ENCODE measurements around the gene VIT.

Gene VIT

GRCh38 chr2:36771671-36772070, 75.2 kb downstream of the VIT start:
- FAIRE-seq: no peak

GRCh38 chr2:36773947-36774346, 77.4 kb downstream of the VIT start:
- no peak for FAIRE-seq

- no peak for FAIRE-seq
Observed at GRCh38 chr2:36775261-36775660, 78.8 kb downstream of the VIT start.

GRCh38 chr2:36775806-36776205, 79.3 kb downstream of the VIT start:
- no peak for FAIRE-seq

GRCh38 chr2:36777272-36777671, 80.8 kb downstream of the VIT start:
- FAIRE-seq: no peak

GRCh38 chr2:36777788-36778187, 81.3 kb downstream of the VIT start:
- FAIRE-seq: no peak

GRCh38 chr2:36779462-36779861, 83.0 kb downstream of the VIT start:
- FAIRE-seq: no peak

GRCh38 chr2:36780231-36780839, 83.8 kb downstream of the VIT start:
- peak; percentile 81 for FAIRE-seq

- no peak for FAIRE-seq
Observed at GRCh38 chr2:36781907-36782720, 85.6 kb downstream of the VIT start.

GRCh38 chr2:36783246-36783645, 86.7 kb downstream of the VIT start:
- FAIRE-seq: no peak

GRCh38 chr2:36785179-36785795, 88.8 kb downstream of the VIT start:
- FAIRE-seq: peak; percentile 70

GRCh38 chr2:36789181-36789804, 92.8 kb downstream of the VIT start:
- no peak for FAIRE-seq

- no peak for FAIRE-seq
Observed at GRCh38 chr2:36792951-36793350, 96.4 kb downstream of the VIT start.

GRCh38 chr2:36797324-36798070, 101.0 kb downstream of the VIT start:
- FAIRE-seq: no peak

- FAIRE-seq: no peak
Observed at GRCh38 chr2:36798724-36799123, 102.2 kb downstream of the VIT start.

GRCh38 chr2:36800381-36800780, 103.9 kb downstream of the VIT start:
- no peak for FAIRE-seq

GRCh38 chr2:36801088-36801487, 104.6 kb downstream of the VIT start:
- FAIRE-seq: no peak

GRCh38 chr2:36802952-36803351, 106.4 kb downstream of the VIT start:
- FAIRE-seq: no peak

- no peak for FAIRE-seq
Observed at GRCh38 chr2:36805635-36806224, 109.2 kb downstream of the VIT start.

GRCh38 chr2:36807223-36807886, 110.8 kb downstream of the VIT start:
- FAIRE-seq: no peak

GRCh38 chr2:36808386-36809068, 112.0 kb downstream of the VIT start:
- no peak for FAIRE-seq

All from G401.6 (cell line).